GM12865 (cell line): Measurements from ENCODE around the gene SMS.

Experiments
- DNase-seq: peaks from one replicate; pipeline ENCODE4 v3.0.0; 2010; ENCODE audit warnings: low read depth
- H3K4me3 ChIP-seq: 2 replicates; pipeline ENCODE4 v1.5.1; 2011; ENCODE audit warnings: mild to moderate bottlenecking, low read depth, low read length, control low read depth
- CTCF ChIP-seq: IDR thresholded peaks from 2 replicates; pipeline ENCODE4 v1.5.1; 2011; ENCODE audit warnings: low read length, control low read depth, low read depth, inconsistent platforms; ENCODE audit not compliant: insufficient read depth; ENCODE audit errors: missing control alignments

SMS gene

GRCh38 chrX:21959362-21960051 lies 19.0 kb downstream of the SMS start:
- TF ChIP-seq CTCF, result no peak
- peak; percentile 13 for DNase-seq
- H3K4me3 ChIP-seq, result no peak overlapping the region

- no peak overlapping the region for H3K4me3 ChIP-seq
- no peak for TF ChIP-seq CTCF
Observed at GRCh38 chrX:21960569-21961541, 20.3 kb downstream of the SMS start.

GRCh38 chrX:21962361-21962760 lies 21.9 kb downstream of the SMS start:
- DNase-seq, result no peak
- no peak overlapping the region for H3K4me3 ChIP-seq
- TF ChIP-seq CTCF, result no peak

More at GRCh38 chrX:21960569-21961541, 20.3 kb downstream of the SMS start:
- no peak for DNase-seq

- no peak for DNase-seq
- no peak overlapping the region for H3K4me3 ChIP-seq
- TF ChIP-seq CTCF, result no peak
Observed at GRCh38 chrX:21963269-21963668, 22.8 kb downstream of the SMS start.

- no peak for TF ChIP-seq CTCF
- no peak overlapping the region for H3K4me3 ChIP-seq
- DNase-seq, result no peak
Observed at GRCh38 chrX:21963731-21964405, 23.4 kb downstream of the SMS start.

GRCh38 chrX:21966866-21967265 lies 26.4 kb downstream of the SMS start:
- H3K4me3 ChIP-seq, result no peak overlapping the region
- DNase-seq, result no peak
- no peak for TF ChIP-seq CTCF
